ENCODE results near the gene GZF1. TPM values are rescaled to one million over a fixed set of nuclear protein-coding genes. Genes with fewer than 3 reads are reported as not detected.
A peak's percentile ranks its signal among the peaks of the same experiment; 100 is the strongest.
"Not testable (repeated sequence)": the region's sequence is repeated elsewhere in the genome, so short reads cannot be mapped to it uniquely, and the experiment has no call there.

Gene GZF1
- total RNA-seq, 1 donor from 2014 or later: 16.6 TPM

DNA sequence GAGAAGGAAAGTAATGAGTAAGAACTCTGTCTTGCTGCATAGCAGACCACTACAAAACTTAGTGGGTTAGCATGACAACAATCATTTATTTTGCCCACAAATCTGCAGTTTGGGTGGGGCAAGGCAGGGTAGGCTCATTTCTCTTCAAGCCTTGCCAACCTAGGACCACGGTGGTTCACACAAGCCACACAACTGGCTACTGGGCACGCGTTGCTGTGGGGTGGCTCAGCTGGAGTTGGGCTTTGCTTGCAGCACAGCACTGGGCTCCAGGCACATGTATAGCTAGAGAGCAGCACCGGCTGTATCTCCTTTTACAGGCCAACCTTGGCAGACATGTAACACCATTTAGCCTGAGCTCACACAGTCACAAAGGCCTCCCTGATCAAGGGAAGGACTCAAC lies 16.0 kb upstream of the GZF1 start:
- no peak for DNase-seq (ENCODE audit: low read depth)
- H3K4me3 ChIP-seq (ENCODE audit: low read depth, low read length): no peak overlapping the region
- H3K36me3 ChIP-seq (ENCODE audit: control insufficient read depth, insufficient read depth, low read length): no peaks in the 10 kb centered on the region
- no peaks in the 10 kb centered on the region for H3K27me3 ChIP-seq (ENCODE audit: control insufficient read depth, insufficient read depth, low read length)
- FAIRE-seq: peak; percentile 68
- TF ChIP-seq, protein P1, sequence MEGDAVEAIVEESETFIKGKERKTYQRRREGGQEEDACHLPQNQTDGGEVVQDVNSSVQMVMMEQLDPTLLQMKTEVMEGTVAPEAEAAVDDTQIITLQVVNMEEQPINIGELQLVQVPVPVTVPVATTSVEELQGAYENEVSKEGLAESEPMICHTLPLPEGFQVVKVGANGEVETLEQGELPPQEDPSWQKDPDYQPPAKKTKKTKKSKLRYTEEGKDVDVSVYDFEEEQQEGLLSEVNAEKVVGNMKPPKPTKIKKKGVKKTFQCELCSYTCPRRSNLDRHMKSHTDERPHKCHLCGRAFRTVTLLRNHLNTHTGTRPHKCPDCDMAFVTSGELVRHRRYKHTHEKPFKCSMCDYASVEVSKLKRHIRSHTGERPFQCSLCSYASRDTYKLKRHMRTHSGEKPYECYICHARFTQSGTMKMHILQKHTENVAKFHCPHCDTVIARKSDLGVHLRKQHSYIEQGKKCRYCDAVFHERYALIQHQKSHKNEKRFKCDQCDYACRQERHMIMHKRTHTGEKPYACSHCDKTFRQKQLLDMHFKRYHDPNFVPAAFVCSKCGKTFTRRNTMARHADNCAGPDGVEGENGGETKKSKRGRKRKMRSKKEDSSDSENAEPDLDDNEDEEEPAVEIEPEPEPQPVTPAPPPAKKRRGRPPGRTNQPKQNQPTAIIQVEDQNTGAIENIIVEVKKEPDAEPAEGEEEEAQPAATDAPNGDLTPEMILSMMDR (IDR thresholded peaks at IDR 0.05; ENCODE audit: insufficient read depth, low read length, severe bottlenecking): no peak

DNA sequence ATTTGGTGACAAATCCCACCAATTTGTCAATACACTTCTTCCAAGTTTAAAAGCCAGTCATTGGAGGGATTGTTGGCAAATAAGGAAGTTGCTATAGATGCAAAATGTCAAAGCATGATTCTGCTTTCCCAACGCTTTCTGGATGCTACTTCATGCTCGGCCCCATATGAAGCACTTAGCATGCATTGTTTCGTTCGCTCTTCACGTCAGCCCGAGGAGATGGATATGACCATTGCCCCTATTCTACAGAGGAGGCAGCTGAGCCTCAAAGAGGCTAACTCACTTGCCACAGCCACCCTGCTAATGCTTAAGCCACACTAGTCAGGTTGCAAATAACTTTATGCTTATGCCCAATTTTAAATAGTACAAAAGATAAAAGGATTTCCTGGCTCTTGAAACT lies 14.2 kb upstream of the GZF1 start:
- DNase-seq (ENCODE audit: low read depth) (no peak), FAIRE-seq (no peak)
- Histone ChIP-seq H3K4me3 (ENCODE audit: low read depth, low read length) (no peak overlapping the region), H3K36me3 (ENCODE audit: control insufficient read depth, insufficient read depth, low read length) (no peaks in the 10 kb centered on the region), H3K27me3 (ENCODE audit: control insufficient read depth, insufficient read depth, low read length) (no peaks in the 10 kb centered on the region)
- TF ChIP-seq, protein P1 (IDR thresholded peaks at IDR 0.05; ENCODE audit: insufficient read depth, low read length, severe bottlenecking): no peak

DNA sequence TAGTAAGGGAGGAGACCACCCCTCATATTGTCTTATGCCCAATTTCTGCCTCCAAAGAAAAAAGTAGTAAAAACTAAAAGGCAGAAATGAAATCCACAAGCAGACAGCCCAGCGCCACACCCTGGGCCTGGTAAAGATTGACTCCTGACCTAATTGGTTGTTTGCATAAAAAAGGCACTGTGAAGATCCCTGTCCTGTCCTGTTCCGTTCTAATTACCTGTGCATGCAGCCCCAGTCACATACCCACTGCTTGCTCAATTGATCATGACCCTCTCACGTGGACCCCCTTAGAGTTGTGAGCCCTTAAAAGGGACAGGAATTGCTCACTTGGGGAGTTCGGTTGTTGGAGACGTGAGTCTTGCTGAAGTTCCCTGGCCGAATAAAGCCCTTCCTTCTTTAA lies 13.5 kb upstream of the GZF1 start:
- not testable (repeated sequence) for H3K27me3 ChIP-seq (ENCODE audit: control insufficient read depth, insufficient read depth, low read length); H3K36me3 ChIP-seq (ENCODE audit: control insufficient read depth, insufficient read depth, low read length); DNase-seq (ENCODE audit: low read depth); H3K4me3 ChIP-seq (ENCODE audit: low read depth, low read length); FAIRE-seq

DNA sequence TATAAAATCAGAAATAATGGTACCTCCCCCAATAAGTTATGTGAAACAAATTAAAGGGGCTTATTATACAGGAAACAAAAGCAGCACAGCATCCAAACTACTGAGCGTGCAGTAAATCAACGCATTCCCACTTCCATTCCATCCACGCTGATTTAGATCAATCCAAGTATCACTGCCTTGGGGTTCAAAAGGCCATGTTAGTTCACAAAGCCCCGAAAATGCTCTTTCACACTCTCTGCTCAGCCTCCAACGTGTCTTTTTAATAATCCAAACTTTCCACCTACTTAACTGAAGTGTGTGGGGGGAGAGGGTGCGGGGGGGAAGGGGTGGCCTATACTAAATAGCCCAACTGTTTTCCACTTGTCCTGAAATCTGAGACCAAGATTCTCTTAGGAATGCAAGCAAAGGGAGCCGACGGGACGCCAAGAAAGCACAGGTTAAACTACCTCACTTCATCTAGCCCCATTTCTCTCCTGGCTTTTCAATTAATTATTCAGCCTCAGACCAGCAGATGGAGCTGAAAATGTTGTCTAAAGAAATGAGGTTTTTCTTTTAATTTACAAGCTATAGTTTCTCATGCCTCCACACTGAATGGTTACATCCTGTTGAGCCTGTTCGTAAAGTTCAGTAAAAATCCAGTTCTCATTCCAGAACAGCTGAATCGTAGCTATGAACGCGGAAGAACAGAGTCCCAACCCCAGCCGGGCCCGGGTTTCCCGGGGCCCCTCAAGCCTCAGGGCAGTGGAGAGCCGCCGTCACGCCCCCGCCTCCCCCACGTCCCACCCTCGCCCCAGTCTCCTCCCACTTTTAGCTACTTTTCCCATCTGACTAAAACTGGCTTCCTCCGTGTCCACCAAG lies 12.4 kb upstream of the GZF1 start:
- DNase-seq (ENCODE audit: low read depth): peak; percentile 73
- TF ChIP-seq, protein P1 (IDR thresholded peaks at IDR 0.05; ENCODE audit: insufficient read depth, low read length, severe bottlenecking): peak; percentile 38
- FAIRE-seq: no peak

DNA sequence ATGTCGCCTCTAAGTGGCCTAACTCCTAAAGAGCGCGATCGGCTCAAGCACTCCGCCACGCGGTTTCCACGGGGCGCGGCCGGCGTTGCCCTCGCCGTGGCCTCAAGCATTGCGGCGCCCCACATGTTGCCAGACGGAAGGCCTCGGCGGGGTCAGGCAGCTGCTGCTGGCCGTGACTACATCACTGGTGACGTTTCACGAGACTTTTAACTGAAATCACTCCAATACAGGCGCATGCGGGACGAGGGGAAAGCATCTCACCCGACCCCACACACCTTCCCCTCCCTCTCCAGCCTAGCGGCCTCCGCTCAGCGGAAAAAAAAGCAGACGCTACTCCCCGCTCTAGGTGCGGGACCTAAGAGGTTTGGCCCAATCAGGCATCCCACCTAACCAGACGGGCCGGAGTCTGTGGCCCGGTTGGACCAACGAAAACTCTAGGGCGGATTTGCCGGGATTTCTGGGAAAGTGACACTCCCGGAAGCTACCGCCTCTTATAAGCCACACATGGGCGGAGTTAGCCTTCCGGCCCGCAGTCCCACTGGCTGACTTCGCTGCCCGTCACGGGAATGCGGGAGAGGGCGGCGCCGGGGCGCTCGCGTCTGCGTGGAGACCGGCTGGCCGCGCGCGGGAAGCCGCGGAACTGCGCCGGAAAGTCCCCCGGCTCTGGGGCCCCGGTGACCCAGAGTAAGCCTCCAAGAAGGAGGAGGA lies 11.6 kb upstream of the GZF1 start, which contains the start of gene NXT1:
NXT1 (plus strand) TSS at position 596 of the 708 bp plus-strand sequence. CDS start 3,251 bp downstream, outside the sequence.
- DNase-seq (ENCODE audit: low read depth): peak; percentile 95
- TF ChIP-seq, protein P1 (IDR thresholded peaks at IDR 0.05; ENCODE audit: insufficient read depth, low read length, severe bottlenecking): no peak
- no peak for FAIRE-seq

More for the DNA sequence above, 12.4 kb upstream of the GZF1 start:
- no peaks in the 10 kb centered on the region for H3K27me3 ChIP-seq (ENCODE audit: control insufficient read depth, insufficient read depth, low read length)
- H3K36me3 ChIP-seq (ENCODE audit: control insufficient read depth, insufficient read depth, low read length): peaks cover 6% of the 10 kb centered on the region
- H3K4me3 ChIP-seq (ENCODE audit: low read depth, low read length): peak overlapping the region; percentile 84

More for the DNA sequence above, 11.6 kb upstream of the GZF1 start, which contains the start of gene NXT1:
- H3K36me3 ChIP-seq (ENCODE audit: control insufficient read depth, insufficient read depth, low read length): peaks cover 8% of the 10 kb centered on the region
- no peaks in the 10 kb centered on the region for H3K27me3 ChIP-seq (ENCODE audit: control insufficient read depth, insufficient read depth, low read length)
- peak within 1 kb of the TSS; percentile 84 for H3K4me3 ChIP-seq (ENCODE audit: low read depth, low read length)
